COLO668 (cell line): ENCODE results near the gene ITM2B.

Experiments used
- DNase-seq: peaks from one replicate; lab custom pipeline; 2025; ENCODE audit not compliant: unreplicated experiment; lab: John Stamatoyannopoulos, UW

Gene ITM2B

GRCh38 chr13:48255954-48256353 lies 22.9 kb downstream of the ITM2B start:
- DNase-seq: no peak

DNA sequence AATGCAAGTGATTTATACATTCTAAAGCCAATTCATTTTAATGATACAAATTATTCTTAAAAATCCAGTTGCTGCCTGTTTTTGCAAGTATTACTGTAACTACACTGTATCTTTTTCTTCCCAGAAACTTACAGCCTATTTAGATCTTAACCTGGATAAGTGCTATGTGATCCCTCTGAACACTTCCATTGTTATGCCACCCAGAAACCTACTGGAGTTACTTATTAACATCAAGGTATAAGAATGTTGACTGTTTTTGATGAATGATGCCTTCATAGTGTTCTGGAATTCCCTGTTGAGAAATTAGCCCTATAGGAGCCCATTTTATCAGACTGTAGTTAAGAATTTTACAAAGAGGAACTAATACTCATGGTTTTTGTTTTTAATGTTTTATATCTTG lies 25.0 kb downstream of the ITM2B start:
- no peak for DNase-seq

DNA sequence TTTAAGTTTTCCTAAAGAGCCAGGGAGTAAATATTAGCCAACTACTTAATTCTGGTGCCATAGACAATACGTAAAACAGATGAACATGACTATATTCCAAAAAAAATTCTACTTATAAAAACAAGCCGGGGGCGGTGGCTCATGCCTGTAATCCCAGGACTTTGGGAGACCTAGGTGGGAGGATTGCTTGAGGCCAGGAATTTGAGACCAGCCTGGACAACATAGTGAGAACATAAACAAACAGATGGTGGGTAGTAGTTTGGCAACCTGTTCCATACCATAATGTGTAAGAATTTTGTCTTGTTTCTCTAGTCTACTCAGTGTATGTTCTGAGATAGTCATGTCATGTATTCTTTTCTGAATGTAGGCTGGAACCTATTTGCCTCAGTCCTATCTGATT lies 25.4 kb downstream of the ITM2B start:
- DNase-seq: no peak

DNA sequence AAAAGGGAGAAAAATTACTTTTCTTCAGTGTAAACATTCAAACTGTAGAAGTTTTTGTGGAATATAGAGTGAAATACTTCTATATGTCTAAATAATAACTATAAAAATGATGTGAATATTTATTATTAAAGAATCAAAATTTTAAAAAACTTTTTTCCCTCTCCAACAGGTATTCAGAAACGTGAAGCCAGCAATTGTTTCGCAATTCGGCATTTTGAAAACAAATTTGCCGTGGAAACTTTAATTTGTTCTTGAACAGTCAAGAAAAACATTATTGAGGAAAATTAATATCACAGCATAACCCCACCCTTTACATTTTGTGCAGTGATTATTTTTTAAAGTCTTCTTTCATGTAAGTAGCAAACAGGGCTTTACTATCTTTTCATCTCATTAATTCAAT lies 28.0 kb downstream of the ITM2B start:
- no peak for DNase-seq

DNA sequence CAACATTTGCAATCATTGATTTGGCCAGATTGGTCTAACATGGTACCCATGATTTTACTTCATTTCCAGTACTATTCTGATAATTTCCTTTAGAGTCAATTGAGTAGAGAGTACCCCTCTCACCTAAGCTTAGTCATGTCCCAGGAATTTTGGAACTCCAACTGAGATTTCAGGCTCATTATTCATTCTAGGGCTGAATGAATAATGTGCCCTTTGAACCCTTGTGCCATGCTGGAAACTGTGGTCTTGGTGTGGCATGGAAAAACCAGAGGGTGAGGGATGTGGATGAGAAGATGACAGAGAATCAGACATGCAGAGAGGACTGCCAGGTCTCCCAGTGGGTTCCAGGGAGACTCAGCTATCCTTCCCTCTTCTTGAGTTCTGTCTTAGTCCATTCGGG lies 30.2 kb downstream of the ITM2B start:
- DNase-seq: no peak

- no peak for DNase-seq
Measured at GRCh38 chr13:48264058-48264457, 31.1 kb downstream of the ITM2B start.

DNA sequence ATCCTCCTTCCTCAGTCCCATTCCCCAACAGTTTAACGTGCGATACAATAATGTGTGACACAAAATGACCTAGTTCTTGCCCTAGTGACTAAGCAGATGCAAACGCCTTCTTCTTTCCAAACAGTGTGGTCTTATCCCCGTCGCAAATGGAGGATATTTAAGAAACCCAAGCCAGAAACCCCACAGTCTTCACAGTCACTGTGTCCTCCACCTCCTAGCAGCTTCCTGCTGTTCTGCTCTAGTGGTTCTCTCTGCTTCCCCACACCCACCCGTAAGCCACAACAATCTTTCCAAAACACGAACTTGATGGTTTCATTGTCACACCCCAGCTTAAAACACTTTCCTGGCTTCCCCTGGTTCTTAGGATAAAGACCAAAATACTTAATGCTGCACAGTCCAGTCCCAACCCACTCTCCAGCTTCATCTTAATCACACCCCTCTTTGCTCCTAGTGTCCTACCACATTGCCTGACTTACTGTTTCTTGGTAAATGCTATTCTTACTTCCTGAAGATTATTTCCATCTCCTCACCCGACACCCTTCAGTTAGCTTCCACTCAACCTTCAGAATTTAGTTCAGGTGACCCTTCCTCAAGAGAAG lies 32.3 kb downstream of the ITM2B start:
- no peak for DNase-seq

DNA sequence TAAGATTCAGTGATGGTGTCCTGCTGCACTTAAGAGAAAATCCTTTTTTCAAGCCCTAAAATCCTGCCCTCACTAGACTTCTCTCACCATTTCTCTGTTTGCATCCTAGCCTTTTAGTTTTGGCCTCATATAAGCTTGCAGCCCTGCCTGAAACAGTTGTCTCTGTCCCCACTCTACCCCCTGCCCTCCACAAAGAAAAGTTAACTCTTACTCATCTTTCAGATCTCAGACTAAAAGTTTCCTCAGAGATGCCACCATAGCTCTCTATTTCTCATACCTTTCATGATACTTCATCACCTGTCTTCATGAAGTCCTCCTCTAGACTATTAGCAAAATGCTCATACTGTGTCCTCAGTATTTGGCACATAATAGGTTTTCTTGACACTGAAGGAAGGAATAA lies 33.1 kb downstream of the ITM2B start:
- no peak for DNase-seq

GRCh38 chr13:48266701-48267639 lies 34.0 kb downstream of the ITM2B start:
- DNase-seq: no peak

GRCh38 chr13:48268019-48268418 lies 35.0 kb downstream of the ITM2B start:
- no peak for DNase-seq

DNA sequence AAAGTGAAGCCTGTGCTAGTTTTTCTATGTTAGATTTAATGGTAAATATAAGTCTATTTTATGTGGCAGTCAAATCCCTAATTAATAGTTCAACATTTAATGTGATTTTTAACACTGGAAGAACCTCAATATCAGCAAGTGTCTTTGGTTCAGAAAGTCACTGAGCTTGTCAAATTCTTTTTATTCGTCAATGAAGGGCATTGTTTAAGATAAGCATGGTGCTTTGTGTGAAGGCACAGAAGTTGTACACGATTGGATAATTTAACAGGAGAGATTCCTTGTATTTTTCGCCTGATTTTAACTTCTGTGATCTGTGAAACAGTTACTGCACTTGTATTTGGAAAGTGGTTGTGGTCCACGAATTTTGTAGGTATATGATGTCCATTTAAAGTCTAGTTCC lies 40.3 kb downstream of the ITM2B start:
- no peak for DNase-seq

GRCh38 chr13:48275507-48275906 lies 42.5 kb downstream of the ITM2B start:
- DNase-seq: no peak

- no peak for DNase-seq
Measured at GRCh38 chr13:48278806-48279205, 45.8 kb downstream of the ITM2B start.

- DNase-seq: no peak
Measured at GRCh38 chr13:48281556-48281955, 48.5 kb downstream of the ITM2B start.

- DNase-seq: no peak
Measured at GRCh38 chr13:48291730-48292129, 58.7 kb downstream of the ITM2B start.

GRCh38 chr13:48292650-48293049 lies 59.6 kb downstream of the ITM2B start:
- DNase-seq: no peak

DNA sequence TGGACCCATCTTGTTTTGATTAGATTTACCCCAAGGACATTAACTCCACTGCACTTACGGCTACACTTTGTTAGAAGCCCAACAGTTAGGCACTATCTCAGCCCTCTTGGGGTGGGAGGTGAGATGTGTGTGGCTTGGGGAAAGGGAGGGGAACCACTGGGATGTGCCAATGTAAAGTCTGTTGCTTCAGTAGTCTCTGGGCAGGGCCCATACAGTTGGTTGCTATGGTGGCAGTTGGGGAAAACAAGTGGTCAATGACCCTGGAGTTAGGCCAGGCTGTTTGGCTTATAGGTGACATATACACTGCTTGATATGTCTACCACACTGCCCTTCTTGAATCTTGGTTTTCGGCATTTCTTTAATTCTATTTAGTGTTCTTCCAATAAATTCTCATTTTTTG lies 61.6 kb downstream of the ITM2B start:
- no peak for DNase-seq

DNA sequence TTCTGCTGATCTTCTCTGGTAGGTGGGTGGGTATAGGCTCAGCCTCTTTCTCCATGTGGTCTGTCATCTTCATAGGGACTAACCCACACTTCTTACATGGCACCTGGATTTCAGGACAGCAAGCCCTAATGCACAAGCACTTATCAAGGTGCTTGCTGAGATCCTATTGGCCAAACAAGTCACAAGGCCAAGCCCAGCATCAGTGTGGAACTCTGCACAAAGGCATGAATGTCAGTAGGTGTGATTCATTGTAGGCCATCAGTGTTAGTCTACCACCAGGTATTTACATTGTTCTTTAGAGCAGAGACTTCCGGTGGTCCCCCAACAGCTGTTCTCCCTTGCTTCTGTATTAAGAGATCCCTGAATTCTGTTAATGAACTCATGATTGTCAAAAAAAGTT lies 62.3 kb downstream of the ITM2B start:
- no peak for DNase-seq

GRCh38 chr13:48296528-48296927 lies 63.5 kb downstream of the ITM2B start:
- no peak for DNase-seq

DNA sequence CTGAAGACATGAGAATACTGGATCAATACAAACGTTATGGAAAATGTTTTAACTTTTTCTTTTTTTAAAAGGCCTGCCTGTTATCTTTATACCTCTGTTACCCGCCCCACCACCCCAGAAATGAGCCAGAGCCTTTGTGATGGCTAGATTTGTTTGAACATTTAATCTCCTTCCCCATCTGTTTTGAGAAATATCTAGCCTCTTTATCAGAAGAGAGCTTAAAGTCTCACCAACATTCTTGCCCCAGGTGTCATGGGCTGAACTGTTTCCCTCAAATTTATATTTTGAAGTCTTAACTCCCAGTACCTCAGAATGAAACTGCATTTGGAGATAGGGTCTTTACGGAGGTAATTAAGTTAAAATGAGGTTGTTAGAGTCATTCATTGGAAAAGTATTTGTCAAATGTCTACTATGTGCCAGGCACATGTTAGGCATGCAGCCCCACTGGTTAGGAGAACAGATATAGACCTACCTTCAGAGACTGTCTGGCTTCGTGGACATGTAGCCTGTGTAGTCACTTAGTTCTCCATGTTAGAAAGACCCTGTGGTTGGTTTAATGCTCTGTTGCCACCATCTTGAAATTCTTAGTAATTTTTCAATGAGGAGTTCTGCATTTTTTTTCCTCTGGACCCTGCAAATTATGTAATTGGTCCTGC lies 64.3 kb downstream of the ITM2B start:
- DNase-seq: no peak

- no peak for DNase-seq
Measured at GRCh38 chr13:48299591-48299990, 66.6 kb downstream of the ITM2B start.

DNA sequence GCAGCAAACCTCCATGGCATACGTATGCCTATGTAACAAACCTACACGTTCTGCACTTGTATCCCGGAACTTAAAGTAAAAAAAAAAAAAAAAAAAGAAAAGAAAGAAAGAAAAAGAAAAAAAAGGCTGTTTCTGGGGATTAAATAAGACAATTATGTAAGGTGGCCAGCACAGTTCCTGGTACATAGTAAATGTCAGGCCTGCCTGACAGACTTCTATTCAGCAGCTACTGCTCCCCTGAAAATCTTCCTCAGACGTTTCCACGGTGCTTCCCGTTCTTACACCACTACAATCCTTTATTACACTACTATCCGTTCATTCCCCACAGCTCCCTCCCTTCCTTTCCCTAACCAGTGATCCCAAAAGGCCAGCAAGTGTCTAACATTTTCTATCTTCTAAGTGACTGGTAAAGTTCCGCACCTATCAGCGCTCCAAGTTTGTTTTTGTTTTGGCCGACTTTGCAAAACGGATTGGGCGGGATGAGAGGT lies 69.9 kb downstream of the ITM2B start:
- no peak for DNase-seq
